ENCODE results near the gene NXNL1. TPM values are rescaled to one million over a fixed set of nuclear protein-coding genes. Genes with fewer than 3 reads are reported as not detected.
A peak's percentile ranks its signal among the peaks of the same experiment; 100 is the strongest.
"Not testable (repeated sequence)": the region's sequence is repeated elsewhere in the genome, so short reads cannot be mapped to it uniquely, and the experiment has no call there.

NXNL1 gene
- polyA plus RNA-seq, 1 donor = not detected

DNA sequence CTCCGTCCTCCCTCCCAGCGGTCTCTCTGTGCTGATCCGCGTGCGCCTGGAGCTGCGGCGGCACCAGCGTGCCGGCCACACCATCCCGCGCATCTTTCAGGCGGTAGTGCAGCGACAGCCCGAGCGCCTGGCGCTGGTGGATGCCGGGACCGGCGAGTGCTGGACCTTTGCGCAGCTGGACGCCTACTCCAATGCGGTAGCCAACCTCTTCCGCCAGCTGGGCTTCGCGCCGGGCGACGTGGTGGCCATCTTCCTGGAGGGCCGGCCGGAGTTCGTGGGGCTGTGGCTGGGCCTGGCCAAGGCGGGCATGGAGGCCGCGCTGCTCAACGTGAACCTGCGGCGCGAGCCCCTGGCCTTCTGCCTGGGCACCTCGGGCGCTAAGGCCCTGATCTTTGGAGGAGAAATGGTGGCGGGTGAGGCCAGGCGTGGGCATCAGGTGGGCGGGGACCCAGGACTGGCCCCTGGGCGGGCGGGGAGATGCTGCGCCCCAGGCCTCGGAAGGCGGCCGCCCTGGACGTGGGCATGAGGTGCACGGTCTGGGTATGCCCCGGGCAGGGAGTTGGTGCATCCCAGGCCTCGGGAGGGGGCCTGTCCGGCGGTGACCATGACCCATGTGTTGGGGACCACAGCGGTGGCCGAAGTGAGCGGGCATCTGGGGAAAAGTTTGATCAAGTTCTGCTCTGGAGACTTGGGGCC is 26.0 kb upstream of the NXNL1 start:
- no peak for DNase-seq (ENCODE audit: low read depth)

DNA sequence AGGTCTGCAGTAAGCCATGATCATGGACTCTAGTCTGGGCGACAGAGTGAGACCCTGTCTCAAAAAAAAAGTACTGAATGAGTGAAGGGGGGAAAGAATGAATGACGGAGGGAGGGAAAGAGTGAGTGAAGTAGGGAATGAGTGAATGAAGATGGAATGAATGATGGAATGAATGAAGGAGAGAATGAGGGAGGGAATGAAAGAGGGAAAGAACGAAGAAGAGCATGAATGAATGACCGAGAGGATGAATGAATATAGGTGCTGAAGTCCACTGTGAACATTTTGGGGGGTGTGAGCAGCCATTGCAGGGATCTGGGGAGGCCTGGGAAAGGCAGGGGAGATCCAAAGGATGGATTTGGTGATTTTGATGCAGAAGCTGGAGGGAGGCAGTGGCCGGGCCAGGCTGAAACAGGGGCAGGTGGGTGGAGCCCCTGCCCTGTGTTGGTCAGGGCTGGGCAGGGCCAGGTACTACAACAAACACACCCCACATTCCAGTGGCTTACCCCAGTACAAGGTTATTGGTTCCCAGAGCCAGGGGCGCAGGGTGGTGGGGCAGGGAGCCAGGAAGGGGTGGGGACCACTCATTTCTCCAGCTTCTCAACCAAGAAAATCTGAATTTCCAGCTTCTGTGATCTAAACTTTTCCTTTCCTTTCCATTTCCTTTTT is 23.9 kb upstream of the NXNL1 start:
- DNase-seq (ENCODE audit: low read depth) = no peak

DNA sequence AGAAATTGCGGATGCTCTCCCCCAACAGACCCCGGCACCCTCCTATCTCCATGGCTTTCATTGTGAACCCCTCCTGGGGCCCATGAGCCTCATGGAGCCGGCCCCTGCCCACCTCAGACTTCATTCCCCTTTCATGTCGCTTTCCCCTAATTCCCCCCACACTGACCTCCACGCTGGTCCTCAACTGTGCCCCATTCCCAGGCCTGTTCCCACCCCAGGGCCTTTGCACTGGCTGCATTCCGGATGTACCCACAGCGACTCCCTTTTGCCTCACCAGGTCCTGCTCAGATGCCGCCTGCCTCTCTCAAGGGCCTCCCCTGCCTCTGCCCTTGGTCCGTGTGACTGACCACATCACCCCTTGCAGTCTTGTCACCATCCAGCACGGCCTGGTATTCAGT is 22.9 kb upstream of the NXNL1 start:
- DNase-seq (ENCODE audit: low read depth) = no peak

DNA sequence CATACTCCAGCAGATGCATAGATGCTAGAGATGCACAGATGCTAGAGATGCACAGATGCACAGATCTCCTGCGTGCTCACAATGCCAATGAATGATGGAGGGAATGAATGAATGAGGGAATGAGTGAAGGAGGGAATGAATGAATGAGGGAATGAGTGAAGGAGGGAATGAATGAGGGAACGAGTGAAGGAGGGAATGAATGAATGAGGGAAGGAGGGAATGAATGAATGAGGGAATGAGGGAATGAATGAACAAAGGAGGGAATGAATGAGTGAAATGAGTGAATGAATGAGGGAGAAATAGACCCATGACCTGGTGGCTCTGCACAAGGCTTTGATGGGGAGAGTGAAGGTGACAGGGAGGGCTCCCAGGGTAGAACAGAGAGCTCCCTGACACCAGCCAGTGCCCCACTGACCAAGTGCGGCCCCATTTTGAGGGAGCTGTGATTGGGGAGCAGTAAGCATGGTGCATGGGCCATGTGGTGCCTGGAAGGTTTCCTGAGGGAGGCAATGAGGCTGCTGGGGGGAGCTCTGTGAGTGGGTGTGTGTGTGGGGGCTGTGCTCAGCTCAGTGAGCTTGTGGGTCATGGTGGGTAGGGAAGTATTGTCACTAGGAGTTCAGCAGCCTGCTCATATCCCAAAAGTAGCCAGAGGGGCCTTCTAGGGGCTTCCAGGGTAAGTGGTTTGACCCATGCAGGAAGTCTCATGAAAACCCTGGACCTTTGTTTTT is 22.3 kb upstream of the NXNL1 start:
- no peak for DNase-seq (ENCODE audit: low read depth)

DNA sequence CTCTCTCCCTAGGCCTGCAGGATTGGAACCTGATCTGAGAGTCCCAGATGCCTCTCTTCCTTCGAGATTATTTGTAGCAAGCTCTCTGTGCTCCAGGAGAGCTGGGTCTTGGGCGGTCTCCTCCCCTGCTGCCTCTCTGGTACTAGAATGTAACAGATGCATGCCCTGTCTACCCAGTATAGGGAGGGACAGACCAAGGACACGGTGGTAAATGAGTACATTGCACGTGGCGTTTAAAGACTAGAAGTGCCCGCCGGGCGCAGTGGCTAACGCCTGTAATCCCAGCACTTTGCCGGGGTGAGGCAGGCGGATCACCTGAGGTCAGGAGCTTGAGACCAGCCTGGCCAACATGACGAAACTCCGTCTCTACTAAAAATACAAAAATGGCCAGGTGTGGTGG is 21.3 kb upstream of the NXNL1 start:
- DNase-seq (ENCODE audit: low read depth) = no peak

DNA sequence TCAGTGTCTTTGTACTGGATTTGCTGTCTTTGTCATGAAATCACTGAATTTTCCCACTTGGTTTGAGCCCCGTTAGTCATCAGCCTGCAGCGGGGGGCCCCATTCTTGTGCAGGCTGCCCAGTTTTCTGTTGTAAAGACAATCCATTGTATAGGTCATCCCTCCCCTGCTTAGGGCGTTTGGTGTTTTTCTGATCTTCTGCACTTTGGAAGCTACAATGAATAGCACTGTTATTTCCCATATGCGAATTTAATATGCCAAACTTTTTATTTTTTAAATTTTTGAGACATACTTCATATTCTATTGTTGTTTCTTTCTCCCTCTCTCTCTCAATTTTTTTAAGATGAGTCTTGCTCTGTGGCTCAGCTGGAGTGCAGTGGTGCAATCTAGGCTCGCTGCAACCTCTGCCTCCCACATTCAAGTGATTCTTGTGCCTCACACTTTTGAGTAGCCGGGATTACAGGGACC is 18.6 kb upstream of the NXNL1 start:
- no peak for DNase-seq (ENCODE audit: low read depth)

DNA sequence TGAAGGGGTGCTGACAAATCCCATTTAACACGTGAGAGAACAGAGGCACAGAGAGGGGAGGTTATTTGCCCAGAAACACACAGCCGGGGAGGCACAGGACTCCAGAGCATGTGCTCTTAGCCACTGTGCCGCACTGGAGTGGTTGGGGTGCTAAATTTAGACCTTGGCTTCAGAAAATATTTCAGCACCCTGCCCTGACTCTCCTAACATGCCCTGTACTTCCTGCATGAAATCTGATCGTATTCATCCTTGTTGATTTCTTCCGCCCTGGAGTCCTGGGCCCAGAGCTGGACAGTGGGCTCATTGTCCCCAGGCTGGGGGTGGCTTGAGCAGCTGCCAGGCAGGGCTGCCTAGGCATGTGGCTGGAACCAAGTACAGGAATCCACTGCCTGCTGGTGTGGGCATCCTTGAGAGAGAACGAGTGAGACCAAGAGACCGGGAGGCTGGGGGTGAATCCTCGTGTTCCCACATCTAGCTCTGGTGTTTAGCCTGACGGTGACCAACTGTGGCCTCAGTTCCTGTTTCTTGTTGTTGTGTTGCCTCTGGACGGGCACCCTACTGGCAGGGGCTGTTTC is 14.9 kb upstream of the NXNL1 start:
- no peak for DNase-seq (ENCODE audit: low read depth)

DNA sequence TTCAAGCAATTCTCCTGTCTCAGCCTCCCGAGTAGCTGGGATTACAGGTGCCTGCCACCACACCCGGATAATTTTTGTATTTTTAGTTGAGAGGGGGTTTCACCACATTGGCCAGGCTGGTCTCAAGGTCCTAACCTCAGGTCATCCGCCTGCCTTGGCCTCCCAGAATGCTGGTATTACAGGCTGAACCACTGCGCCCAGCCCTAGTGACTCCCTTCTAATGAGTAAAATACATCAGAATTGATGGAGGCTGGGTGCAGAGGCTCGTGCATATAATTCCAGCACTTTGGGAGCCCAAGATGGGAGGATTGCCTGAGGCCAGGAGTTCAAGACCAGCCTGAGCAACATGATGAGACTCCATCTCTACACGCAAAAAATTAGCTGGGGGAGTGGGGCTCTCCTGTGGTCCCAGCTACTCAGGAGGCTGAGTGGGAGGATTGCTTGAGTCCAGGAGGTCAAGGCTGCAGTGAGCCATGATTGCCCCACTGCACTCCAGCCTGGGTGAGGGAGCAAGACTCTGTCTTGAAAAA is 14.3 kb upstream of the NXNL1 start:
- not testable (repeated sequence) for DNase-seq (ENCODE audit: low read depth)

DNA sequence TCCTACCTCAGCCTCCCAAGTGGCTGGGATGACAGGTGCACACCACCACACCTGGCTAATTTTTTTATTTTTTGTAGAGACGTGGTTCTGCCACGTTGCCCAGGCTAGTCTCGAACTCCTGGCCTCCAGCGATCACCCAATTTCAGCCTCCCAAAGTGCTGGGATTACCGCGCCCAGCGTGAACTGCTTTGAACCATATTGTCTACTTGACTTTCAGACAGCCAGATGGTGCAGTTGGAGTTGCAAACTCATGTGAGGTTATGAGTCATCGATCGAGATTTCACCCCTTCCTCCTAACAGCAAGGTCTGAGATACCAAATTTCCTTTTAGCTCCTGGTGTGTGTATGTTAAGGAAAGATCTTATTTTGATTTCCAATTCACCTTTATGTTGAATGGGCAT is 12.3 kb upstream of the NXNL1 start:
- DNase-seq (ENCODE audit: low read depth) = no peak

DNA sequence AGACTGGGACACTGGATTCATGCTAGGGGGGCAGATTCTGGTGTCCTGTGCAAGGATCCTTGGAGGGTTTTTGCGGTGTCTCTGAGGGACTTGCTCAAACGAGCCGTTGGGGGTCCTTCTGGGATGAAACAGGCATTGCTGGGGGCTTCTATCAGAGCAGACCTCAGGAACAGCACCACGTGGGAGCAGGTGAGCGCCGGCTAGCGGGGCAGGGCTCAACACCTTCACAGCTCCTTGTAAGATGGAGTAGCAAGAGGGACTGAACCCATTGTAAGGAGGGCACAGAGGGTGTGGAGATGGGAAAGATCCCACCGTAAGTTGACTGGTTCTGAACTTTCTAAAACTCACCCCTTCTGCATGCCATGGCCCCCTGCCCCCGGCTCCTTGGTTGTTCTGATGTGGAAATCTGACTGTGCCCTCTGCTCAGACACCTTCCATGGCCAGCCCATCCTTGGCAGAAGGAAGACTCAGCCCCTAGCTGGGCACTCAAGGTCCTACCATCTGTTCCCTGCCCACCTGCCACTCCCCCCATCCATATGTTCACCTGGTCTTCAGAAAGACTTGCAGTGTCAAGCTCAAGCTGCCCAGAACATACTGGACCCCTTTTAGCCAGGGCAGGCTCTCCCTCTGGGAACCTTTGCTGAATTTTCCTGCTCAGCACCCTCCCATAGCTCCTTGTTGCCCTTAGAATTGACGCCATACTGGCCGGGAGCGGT is 10.8 kb upstream of the NXNL1 start:
- DNase-seq (ENCODE audit: low read depth) = no peak

DNA sequence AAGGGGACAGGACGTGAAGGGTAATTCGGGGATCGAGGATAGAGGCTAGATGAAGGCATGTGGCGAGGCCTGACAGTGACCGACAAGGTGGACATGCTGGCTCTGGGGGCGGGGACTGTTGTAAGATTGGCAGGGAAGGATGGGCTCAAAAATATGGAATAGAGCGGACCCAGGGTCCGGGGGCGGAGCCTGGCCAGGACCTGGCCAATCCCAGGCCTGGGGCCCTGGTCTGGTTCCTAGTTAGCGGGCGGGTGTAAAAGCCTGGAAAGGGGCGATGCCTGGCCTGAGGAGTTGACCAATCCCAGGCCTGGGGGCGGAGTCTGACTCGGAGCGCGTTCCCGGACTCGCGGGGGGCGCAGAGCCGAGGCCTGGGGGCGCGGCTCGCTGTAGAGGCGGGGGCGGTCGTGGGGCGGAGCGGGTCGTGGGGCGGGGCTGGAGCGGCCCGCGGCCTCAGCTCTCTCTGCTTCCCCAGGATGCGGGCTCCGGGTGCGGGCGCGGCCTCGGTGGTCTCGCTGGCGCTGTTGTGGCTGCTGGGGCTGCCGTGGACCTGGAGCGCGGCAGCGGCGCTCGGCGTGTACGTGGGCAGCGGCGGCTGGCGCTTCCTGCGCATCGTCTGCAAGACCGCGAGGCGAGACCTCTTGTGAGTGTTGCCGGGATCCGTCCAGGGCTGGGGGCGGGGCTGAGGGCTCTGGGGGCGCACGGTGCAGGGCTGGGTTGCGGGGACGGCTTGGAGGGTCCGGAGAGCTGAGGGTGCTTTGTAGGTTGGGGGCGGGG is 9.5 kb upstream of the NXNL1 start, which contains the start of gene SLC27A1:
Gene SLC27A1 (plus strand): TSS at position 457 of the 774 bp plus-strand sequence. CDS start 17 bp downstream, at position 474.
- peak; percentile 98 for DNase-seq (ENCODE audit: low read depth)

DNA sequence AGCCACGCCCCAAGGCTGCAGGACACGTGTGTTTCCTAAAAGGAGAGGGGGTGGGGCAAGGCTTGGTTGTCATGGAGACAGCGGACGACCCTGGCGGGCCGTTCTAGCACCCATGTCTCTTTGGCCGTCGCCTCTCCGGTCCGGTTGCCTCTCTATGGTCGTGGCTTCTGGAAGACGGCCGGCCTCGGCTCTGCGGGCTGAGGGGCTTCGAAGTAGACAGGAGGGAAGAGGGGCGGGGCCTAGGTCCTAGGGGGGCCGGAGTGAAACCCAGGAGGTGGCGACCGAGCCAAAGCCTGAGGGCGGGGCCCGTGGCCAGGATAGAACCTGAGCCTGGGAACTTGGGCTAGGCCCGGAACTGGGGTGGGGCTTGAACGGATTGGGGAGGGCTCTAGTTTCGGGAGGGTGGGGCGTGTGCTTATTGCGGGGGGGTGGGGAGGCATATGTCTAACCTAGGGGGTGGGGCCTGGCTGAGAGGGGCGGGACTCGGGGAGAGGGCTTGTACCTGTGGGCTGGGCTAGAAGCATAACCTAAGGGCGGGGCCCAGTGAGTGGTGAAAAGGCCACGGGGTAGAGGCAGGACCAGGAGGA is 8.8 kb upstream of the NXNL1 start:
- DNase-seq (ENCODE audit: low read depth) = peak; percentile 70

DNA sequence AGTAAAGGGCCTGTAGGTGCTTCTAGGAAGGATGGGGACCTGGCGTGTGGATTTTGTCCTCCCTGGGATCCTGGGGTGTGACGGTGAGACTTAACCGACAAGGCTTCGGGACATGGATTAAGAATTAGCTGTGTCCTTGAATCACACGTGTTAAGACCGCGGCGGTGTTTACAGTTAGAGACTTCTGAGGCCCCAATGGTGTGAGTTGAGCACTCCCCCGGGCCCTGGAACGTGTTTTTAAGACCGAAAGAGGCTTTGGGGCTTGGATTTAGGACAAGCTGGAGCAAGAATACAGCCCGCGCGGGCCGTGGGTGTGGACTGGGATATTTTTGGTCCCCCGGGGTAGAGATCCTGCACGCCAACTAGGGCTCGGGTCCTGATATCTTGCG is 8.4 kb upstream of the NXNL1 start:
- DNase-seq (ENCODE audit: low read depth) = no peak

DNA sequence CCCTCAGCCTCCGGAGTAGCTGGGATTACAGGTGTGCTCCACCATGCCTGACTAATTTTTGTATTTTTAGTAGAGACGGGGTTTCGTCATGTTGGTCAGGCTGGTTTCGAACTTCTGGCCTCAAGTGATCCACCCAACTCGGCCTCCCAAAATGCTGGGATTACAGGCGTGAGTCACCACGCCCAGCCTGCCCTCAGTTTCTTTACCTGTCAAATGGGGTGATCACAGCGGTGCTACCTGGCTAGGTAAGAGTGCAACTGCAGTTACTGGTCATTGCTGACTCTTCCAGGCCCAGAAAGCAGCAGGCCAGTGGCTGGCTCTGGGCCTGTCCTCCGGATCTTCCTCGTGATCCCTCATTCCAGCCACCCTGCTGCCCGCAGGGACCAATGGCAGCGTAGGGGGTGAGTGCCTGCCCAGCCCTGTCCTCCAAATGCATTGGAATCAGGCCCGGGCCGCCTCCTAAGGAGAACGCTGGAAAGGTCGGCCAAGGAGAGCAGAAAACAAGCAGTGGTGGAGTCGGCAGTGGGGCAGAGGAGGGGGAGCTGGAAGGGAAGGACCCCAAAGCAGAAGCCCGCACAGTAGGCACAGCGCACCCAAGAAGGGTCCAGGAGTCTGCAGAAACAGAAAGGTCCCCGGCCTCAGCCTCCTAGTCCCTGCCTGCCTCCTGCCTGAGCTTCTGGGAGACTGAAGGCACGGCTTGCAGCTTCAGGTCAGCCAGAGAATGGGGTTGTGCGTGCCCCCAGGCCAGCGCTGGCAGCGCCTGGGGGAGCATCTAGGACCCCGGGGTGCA is 7.8 kb upstream of the NXNL1 start:
- no peak for DNase-seq (ENCODE audit: low read depth)

DNA sequence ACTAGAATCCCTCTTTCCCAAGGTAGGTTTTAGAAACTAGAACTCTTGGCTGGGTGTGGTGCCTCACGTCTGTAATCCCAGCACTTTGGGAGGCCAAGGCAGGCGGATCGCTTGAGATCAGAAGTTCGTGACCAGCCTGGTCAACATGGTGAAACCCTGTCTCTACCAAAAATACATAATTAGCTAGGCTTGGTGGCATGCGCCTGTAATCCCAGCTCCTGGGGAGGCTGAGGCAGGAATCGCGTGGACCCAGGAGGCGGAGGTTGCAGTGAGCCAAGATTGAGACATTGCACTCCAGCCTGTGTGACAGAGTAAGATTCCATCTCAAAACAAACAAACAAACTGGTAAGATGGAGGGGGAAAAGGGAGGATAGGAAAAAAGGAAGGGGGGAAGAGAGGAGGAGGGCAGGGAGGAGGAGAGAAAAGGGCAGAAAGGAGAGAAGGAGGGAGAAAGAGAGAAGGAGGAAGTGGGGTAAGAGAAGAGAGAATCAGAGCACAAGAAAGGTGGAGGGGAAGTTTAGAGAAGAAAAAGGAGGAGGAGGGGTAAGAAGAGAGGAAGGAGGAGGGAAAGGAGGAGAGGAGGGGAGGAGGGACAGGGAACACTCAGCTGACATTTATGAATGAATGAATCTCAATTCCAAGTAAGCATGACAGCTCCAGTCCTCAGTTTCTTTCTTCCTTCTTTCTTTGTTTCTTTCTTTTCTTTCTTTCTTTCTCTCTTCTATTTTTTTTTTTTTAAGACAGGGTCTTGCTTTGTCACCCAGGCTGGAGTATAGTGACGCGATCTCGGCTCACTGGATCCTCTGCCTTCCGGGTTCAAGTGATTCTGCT is 7.0 kb upstream of the NXNL1 start:
- no peak for DNase-seq (ENCODE audit: low read depth)

DNA sequence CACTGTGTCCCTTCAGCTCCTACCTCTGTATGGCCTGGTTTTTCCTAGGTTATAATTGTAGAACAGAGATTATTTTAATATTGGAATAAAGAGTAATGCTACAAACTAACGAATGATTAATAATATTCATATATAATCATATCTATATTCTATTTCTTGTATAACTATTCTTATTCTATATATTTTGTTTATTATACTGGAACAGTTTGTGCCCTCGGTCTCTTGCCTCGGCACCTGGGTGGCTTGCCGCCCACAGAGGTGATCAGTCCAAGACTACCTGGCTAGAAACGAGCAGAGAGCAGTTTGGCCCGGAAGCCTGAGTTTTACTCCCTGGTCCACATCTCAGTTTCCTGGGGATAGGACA is 5.7 kb upstream of the NXNL1 start:
- DNase-seq (ENCODE audit: low read depth) = no peak

DNA sequence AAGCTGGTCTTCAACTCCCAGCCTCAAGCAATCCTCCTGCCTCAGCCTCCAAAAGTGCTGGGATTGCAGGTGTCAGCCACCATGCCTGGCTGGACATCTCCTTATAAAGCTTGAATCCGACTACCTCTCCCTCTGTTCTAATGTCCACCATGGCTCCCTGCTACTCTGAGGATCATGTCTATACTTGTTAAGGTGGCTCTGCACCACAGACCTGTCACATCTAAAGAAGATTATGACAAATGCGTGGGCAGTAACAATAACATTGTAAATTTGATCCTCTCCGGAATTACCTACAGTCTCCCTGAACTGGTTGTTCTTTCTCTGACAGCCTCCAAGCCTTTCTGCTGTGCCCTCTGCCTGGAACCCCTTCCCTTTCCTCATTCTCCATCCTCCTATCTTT is 1.8 kb downstream of the NXNL1 start:
- no peak for DNase-seq (ENCODE audit: low read depth)

DNA sequence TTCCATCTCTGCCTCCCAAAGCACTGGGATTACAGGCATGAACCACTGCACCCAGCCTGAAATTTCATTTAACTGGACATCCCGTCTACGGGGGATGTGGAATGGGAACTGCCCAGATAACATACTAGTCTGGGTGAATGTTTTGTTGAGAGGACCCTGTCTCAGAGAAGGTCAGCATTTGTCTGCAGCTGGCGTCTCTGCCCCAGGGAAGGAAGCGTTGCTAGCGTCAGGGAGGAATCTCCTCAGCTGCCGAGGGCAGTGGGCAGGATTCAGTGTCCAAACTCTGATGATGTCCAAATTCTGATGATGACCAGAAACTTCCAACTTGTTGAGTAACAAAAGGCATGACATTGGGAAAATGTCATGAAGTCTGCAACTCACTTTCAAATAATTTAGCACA is 3.1 kb downstream of the NXNL1 start:
- DNase-seq (ENCODE audit: low read depth) = no peak

DNA sequence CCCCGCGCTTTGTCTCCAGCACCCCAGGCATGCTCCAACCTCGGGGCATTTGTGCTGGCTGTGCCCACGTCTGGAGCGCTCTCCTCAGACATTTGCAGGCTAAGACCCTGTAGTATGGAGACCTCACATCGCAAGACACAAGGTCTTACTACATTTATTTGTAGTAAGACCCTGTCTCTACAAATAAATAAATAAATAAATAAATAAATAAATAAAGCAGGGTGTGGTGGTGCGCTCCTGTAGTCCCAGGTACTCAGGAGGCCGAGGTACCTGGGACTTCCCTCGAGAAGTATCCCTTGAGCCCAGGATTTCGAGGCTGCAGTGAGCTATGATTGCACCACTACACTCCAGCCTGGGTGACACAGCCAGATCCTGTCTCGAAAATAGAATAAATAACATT is 4.6 kb downstream of the NXNL1 start:
- DNase-seq (ENCODE audit: low read depth) = no peak
